DMS 273 treated with DMSO at 0.1 percent for 48 hours (cell line): ENCODE results near the gene CCSER2.

ENCODE experiments used
- DNase-seq: peaks from one replicate; lab custom pipeline; 2025; lab: John Stamatoyannopoulos, UW

CCSER2 gene

GRCh38 chr10:84547616-84548015, 219.2 kb downstream of the CCSER2 start:
- DNase-seq = no peak

- no peak for DNase-seq
Observed at GRCh38 chr10:84548869-84549268, 220.5 kb downstream of the CCSER2 start.

- DNase-seq = no peak
Observed at GRCh38 chr10:84549368-84550165, 221.2 kb downstream of the CCSER2 start.

- no peak for DNase-seq
Observed at GRCh38 chr10:84550756-84551436, 222.5 kb downstream of the CCSER2 start.

GRCh38 chr10:84551437-84552120, 223.2 kb downstream of the CCSER2 start:
- DNase-seq = no peak

- no peak for DNase-seq
Observed at GRCh38 chr10:84552478-84552877, 224.1 kb downstream of the CCSER2 start.

GRCh38 chr10:84562592-84562991, 234.2 kb downstream of the CCSER2 start:
- no peak for DNase-seq

- no peak for DNase-seq
Observed at GRCh38 chr10:84563355-84563754, 235.0 kb downstream of the CCSER2 start.

GRCh38 chr10:84563868-84564267, 235.5 kb downstream of the CCSER2 start:
- DNase-seq = no peak

- no peak for DNase-seq
Observed at GRCh38 chr10:84565881-84566582, 237.6 kb downstream of the CCSER2 start.

GRCh38 chr10:84567133-84567532, 238.7 kb downstream of the CCSER2 start:
- DNase-seq = no peak
